Psoas muscle (tissue), 8 donors: ENCODE measurements around the gene MARCHF11. TPM values are rescaled to one million over a fixed set of nuclear protein-coding genes. Genes with fewer than 3 reads are reported as not detected.

Source experiments
- ATAC-seq, 4 donors: fragments of 200-7000 bp; cut with Tn5 transposase; one replicate each; pipeline ENCODE4 v1.9.1; 2020; ENCODE audit warnings: moderate library complexity in 3 of 4, mild to moderate bottlenecking in 2 of 4
- DNase-seq, 2 donors: peaks; one replicate each; pipeline ENCODE4 v3.0.0-alpha.2; 2020
- H3K27ac ChIP-seq: fragments of 200-600 bp; one replicate; pipeline ENCODE4 v1.8.0; 2022
- H3K27me3 ChIP-seq, 3 donors: fragments of 200-600 bp in 1 of 3; one replicate each; pipeline versions ENCODE4 v1.6.1 to v1.8.0; 2013 to 2022; ENCODE audit warnings: low read length in 2 of 3, mild to moderate bottlenecking in 2 of 3, moderate library complexity in 1 of 3; ENCODE audit not compliant: insufficient read depth in 3 of 3
- H3K36me3 ChIP-seq, 2 donors: fragments of 200-600 bp in 1 of 2; one replicate each; pipeline versions ENCODE4 v1.6.1 to v1.8.0; 2013 to 2022; ENCODE audit warnings: low read depth in 1 of 2, mild to moderate bottlenecking in 1 of 2, moderate library complexity in 1 of 2; ENCODE audit not compliant: insufficient read depth in 1 of 2
- H3K4me1 ChIP-seq: fragments of 200-600 bp; one replicate; pipeline ENCODE4 v1.8.0; 2022
- H3K4me3 ChIP-seq: fragments of 200-600 bp; one replicate; pipeline ENCODE4 v1.8.0; 2022; ENCODE audit warnings: mild to moderate bottlenecking
- H3K9me3 ChIP-seq: fragments of 200-600 bp; one replicate; pipeline ENCODE4 v1.8.0; 2022
- CTCF ChIP-seq: fragments of 200-600 bp; IDR thresholded peaks from one replicate; pipeline ENCODE4 v1.8.0; 2022; ENCODE audit warnings: antibody characterized with exemption
- WGBS, 3 donors: extraction: QIAGEN DNeasy Blood & Tissue Kit; methylation state at CpG; one replicate each; pipeline versions ENCODE4 v1.1.6 to v1.1.7; 2013; 5-methylcytosine and 5-hydroxymethylcytosine counted together
- intact Hi-C, 2 donors: fragments of 100-400 bp; cut with DNase I; formaldehyde crosslinking; loops; one replicate each; pipeline versions ENCODE4 v1.11.0 to v1.14.2; 2022
- long read RNA-seq, 2 donors: library from polyadenylated mRNA; unstranded; transcript quantifications; one replicate each; pipeline ENCODE4 v2.0.0, GENCODE V29; 2021
- polyA plus RNA-seq, 3 donors: library from polyadenylated mRNA; stranded (reverse); fragments of 200-250 nt; gene quantifications; one replicate each; pipeline ENCODE4 v1.2.3, GENCODE V29; 2013
- total RNA-seq, 4 donors: library from RNA; stranded (reverse); fragmentation: NEBNext Ultra II Directional in 2 of 4; extraction: Animal tissue kit (Norgen Biotek cat#: 25700) in 2 of 4; gene quantifications; one replicate each; pipeline versions ENCODE4 v1.2.1 to v1.2.4, GENCODE V29; 2021 to 2023
- donor health status: healthy with polysubstance abuse.
- donor health status: DM: no; HTN: no; CAD: no; lungs with moderate emphysema.
- donor health status: Bipolar disorder and iron deficiency.
- donor health status: healthy.
- donor health status: DM: yes; HTN: yes; CAD: no.
- donor health status: DM: no; HTN: no; CAD: no.
- donor health status: DM: no; HTN: no; CAD: no.
- donor health status: DM: yes; HTN: yes; CAD: no.

MARCHF11 gene
- not detected for total RNA-seq
- polyA plus RNA-seq: not detected
- long read RNA-seq, donor 1: 0 reads
- long read RNA-seq, donor 2: 0 reads

- intact Hi-C loops: no loop called here
- no peak within 1 kb of the TSS for H3K4me3 ChIP-seq
- no peak for ATAC-seq
- H3K9me3 ChIP-seq: no peaks in the 10 kb centered on the region
- WGBS, 3 donors: 1 to 2% (median 2%) methylated on average over 13 to 54 of the region's 59 CpGs
- no peaks in the 10 kb centered on the region for H3K4me1 ChIP-seq
- H3K27ac ChIP-seq: no peak within 1 kb of the TSS
- no peak for TF ChIP-seq CTCF
- peaks cover 8 to 51% (median 14%) of the 10 kb centered on the region in 3 donors for H3K27me3 ChIP-seq
- DNase-seq: no peak
- no peaks in the 10 kb centered on the region for H3K36me3 ChIP-seq
Measured at GRCh38 chr5:16179511-16179935, at the start of gene MARCHF11. MARCHF11 (minus strand) TSS chr5:16179791; CDS start chr5:16179575, 216 bp downstream.

DNA sequence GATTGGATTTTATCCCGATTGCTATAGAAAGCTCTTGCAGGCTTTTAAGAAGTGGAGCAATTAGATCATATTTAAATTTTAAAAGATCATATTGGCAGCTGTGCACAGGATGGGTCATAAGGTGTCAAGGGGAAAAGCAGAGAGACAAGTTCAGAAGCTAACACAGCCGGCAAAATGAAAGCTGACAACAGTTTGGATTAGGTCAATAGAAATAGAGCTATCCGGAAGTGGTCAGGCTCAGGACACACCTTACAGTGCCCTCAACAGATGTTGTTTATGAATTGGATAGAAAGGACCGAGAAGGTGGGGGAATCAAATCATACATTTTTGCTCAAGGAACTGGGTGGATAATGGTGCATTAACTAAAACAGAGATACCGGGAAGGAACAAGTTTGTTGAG, 46.3 kb upstream of the MARCHF11 start:
- Histone ChIP-seq H3K27me3 (no peaks in the 10 kb centered on the region), H3K27ac (no peak overlapping the region), H3K4me3 (no peak overlapping the region), H3K9me3 (no peaks in the 10 kb centered on the region), H3K4me1 (no peaks in the 10 kb centered on the region), H3K36me3 (no peaks in the 10 kb centered on the region)
- ATAC-seq (no peak), DNase-seq (no peak)
- 87 to 90% (median 90%) methylated on average over 5 of the region's 5 CpGs for WGBS, 3 donors
- no peak for TF ChIP-seq CTCF
- intact Hi-C loops: no loop called here

GRCh38 chr5:16192311-16192710, 12.7 kb upstream of the MARCHF11 start:
- DNase-seq: no peak
- 63 to 88% (median 83%) methylated on average over 5 of the region's 5 CpGs for WGBS, 3 donors
- Histone ChIP-seq H3K4me1 (no peaks in the 10 kb centered on the region), H3K9me3 (no peaks in the 10 kb centered on the region), H3K27ac (no peak overlapping the region), H3K27me3 (no peaks in the 10 kb centered on the region), H3K4me3 (no peak overlapping the region), H3K36me3 (no peaks in the 10 kb centered on the region)
- intact Hi-C loops: no loop called here
- TF ChIP-seq CTCF: no peak
- ATAC-seq: no peak

GRCh38 chr5:16180789-16181082, 1.1 kb upstream of the MARCHF11 start:
- Histone ChIP-seq H3K27ac (no peak overlapping the region), H3K36me3 (no peaks in the 10 kb centered on the region), H3K4me3 (no peak overlapping the region), H3K9me3 (no peaks in the 10 kb centered on the region), H3K4me1 (no peaks in the 10 kb centered on the region), H3K27me3 (peaks cover 8 to 51% (median 14%) of the 10 kb centered on the region in 3 donors)
- WGBS, 3 donors: 17 to 25% (median 21%) methylated on average over 7 of the region's 7 CpGs
- ATAC-seq: no peak
- TF ChIP-seq CTCF: no peak
- intact Hi-C loops: no loop called here
- no peak for DNase-seq
